K562 (cell line): ENCODE data around the gene WTAP. TPM values are rescaled to one million over a fixed set of nuclear protein-coding genes. Genes with fewer than 3 reads are reported as not detected.
A peak's percentile ranks its signal among the peaks of the same experiment; 100 is the strongest.

ENCODE experiments used
- BCLAF1 ChIP-seq, 2 experiments: fragments of 450-650 bp in 1 of 2; IDR thresholded peaks; 2 replicates each; pipeline ENCODE4 v1.6.1; 2011 to 2017; ENCODE audit warnings: low read depth in 2 of 2, antibody characterized with exemption in 1 of 2, borderline replicate concordance in 1 of 2, low read length in 1 of 2, mild to moderate bottlenecking in 1 of 2, mixed read lengths in 1 of 2; ENCODE audit not compliant: control insufficient read depth in 1 of 2
- CREBBP ChIP-seq: IDR thresholded peaks from one replicate; pipeline ENCODE4 v1.6.1; 2012; ENCODE audit warnings: low read depth, mild to moderate bottlenecking, control low read depth, inconsistent platforms, low read length
- DACH1 ChIP-seq: fragments of 450-650 bp; IDR thresholded peaks from 2 replicates; pipeline ENCODE4 v1.6.1; 2018; ENCODE audit not compliant: partially characterized antibody
- E2F3 ChIP-seq: fragments of 250-450 bp; sonication (Bioruptor Pico); IDR thresholded peaks from 2 replicates; pipeline ENCODE4 v1.4.0; 2020; ENCODE audit warnings: mild to moderate bottlenecking
- GABPA ChIP-seq: fragments of 200-800 bp; sonication (Bioruptor generic); conservative IDR thresholded peaks from 2 replicates; pipeline ENCODE4 v1.6.1; 2016; ENCODE audit warnings: low read depth, missing genetic modification characterization, missing compliant biosample characterization
- MECOM ChIP-seq: fragments of 250-450 bp; sonication (Bioruptor Pico); IDR thresholded peaks from 2 replicates; pipeline ENCODE4 v1.8.0; 2022; ENCODE audit warnings: inconsistent platforms
- PHB2 ChIP-seq: fragments of 450-650 bp; IDR thresholded peaks from 2 replicates; pipeline ENCODE4 v1.6.1; 2017; ENCODE audit warnings: low read depth
- STAG1 ChIP-seq: sonication (generic); formaldehyde crosslinking; IDR thresholded peaks from 2 replicates; pipeline ENCODE4 v1.5.0; 2020; ENCODE audit warnings: missing genetic modification reagents, borderline replicate concordance
- TCF7L2 ChIP-seq: fragments of 150-350 bp; IDR thresholded peaks from 2 replicates; pipeline ENCODE4 v1.6.1; 2016; ENCODE audit warnings: low read depth, mild to moderate bottlenecking, low read length, moderate library complexity
- XRCC3 ChIP-seq: fragments of 450-650 bp; IDR thresholded peaks from 2 replicates; pipeline ENCODE4 v1.6.1; 2017; ENCODE audit warnings: mild to moderate bottlenecking, moderate library complexity
- ZNF124 ChIP-seq: sonication (generic); formaldehyde crosslinking; IDR thresholded peaks from 2 replicates; pipeline ENCODE4 v1.8.1; 2022; ENCODE audit warnings: missing genetic modification reagents
- ZNF512 ChIP-seq: IDR thresholded peaks from 2 replicates; pipeline ENCODE4 v1.6.1; 2016; ENCODE audit warnings: missing genetic modification characterization, missing compliant biosample characterization
- ZNF695 ChIP-seq: fragments of 450-650 bp; formaldehyde crosslinking; IDR thresholded peaks from 2 replicates; pipeline ENCODE4 v1.4.0; 2020; ENCODE audit warnings: mild to moderate bottlenecking, moderate library complexity
- polyA plus RNA-seq, 8 experiments: library from polyadenylated mRNA; depleted of rRNA in 4 of 8; stranded (reverse) in 5 of 8; unstranded in 3 of 8; fragments of >200 nt; fragmentation: Nextera tagmentation in 2 of 8; fragmentation: Illumina TruSeq in 1 of 8; extraction: Ambion mirVana in 2 of 8; extraction: Trizol in 1 of 8; gene quantifications; 2 replicates each; pipeline versions ENCODE4 v1.2.1 to v1.2.3, GENCODE V29; 2011 to 2014; ENCODE audit warnings: inconsistent platforms in 1 of 8, missing spikeins in 1 of 8
- total RNA-seq, 7 experiments: library from RNA; depleted of rRNA in 6 of 7; stranded (reverse); fragments of >200 nt in 6 of 7; fragmentation: Illumina TruSeq in 2 of 7; extraction: Trizol in 2 of 7; gene quantifications; 2 replicates each; pipeline versions ENCODE4 v1.2.1 to v1.2.3, GENCODE V29; 2011 to 2021; ENCODE audit warnings: low replicate concordance in 1 of 7
- TF ChIP-seq, protein P1 (sequence below), 2 experiments: fragments of 450-650 bp; IDR thresholded peaks; 2 replicates each; pipeline ENCODE4 v1.6.1; 2016; ENCODE audit warnings: mild to moderate bottlenecking in 2 of 2, borderline replicate concordance in 1 of 2, low read depth in 1 of 2, moderate library complexity in 1 of 2

Gene WTAP
- total and polyA plus RNA-seq, 9 of the 15 experiments (the other 6 are each of a cell fraction or from before 2014, with no cell fraction given): 52.4 to 156 (median 110) TPM

GRCh38 chr6:159726918-159727716 is at the start of gene WTAP (continued):
- TF ChIP-seq, protein P1, sequence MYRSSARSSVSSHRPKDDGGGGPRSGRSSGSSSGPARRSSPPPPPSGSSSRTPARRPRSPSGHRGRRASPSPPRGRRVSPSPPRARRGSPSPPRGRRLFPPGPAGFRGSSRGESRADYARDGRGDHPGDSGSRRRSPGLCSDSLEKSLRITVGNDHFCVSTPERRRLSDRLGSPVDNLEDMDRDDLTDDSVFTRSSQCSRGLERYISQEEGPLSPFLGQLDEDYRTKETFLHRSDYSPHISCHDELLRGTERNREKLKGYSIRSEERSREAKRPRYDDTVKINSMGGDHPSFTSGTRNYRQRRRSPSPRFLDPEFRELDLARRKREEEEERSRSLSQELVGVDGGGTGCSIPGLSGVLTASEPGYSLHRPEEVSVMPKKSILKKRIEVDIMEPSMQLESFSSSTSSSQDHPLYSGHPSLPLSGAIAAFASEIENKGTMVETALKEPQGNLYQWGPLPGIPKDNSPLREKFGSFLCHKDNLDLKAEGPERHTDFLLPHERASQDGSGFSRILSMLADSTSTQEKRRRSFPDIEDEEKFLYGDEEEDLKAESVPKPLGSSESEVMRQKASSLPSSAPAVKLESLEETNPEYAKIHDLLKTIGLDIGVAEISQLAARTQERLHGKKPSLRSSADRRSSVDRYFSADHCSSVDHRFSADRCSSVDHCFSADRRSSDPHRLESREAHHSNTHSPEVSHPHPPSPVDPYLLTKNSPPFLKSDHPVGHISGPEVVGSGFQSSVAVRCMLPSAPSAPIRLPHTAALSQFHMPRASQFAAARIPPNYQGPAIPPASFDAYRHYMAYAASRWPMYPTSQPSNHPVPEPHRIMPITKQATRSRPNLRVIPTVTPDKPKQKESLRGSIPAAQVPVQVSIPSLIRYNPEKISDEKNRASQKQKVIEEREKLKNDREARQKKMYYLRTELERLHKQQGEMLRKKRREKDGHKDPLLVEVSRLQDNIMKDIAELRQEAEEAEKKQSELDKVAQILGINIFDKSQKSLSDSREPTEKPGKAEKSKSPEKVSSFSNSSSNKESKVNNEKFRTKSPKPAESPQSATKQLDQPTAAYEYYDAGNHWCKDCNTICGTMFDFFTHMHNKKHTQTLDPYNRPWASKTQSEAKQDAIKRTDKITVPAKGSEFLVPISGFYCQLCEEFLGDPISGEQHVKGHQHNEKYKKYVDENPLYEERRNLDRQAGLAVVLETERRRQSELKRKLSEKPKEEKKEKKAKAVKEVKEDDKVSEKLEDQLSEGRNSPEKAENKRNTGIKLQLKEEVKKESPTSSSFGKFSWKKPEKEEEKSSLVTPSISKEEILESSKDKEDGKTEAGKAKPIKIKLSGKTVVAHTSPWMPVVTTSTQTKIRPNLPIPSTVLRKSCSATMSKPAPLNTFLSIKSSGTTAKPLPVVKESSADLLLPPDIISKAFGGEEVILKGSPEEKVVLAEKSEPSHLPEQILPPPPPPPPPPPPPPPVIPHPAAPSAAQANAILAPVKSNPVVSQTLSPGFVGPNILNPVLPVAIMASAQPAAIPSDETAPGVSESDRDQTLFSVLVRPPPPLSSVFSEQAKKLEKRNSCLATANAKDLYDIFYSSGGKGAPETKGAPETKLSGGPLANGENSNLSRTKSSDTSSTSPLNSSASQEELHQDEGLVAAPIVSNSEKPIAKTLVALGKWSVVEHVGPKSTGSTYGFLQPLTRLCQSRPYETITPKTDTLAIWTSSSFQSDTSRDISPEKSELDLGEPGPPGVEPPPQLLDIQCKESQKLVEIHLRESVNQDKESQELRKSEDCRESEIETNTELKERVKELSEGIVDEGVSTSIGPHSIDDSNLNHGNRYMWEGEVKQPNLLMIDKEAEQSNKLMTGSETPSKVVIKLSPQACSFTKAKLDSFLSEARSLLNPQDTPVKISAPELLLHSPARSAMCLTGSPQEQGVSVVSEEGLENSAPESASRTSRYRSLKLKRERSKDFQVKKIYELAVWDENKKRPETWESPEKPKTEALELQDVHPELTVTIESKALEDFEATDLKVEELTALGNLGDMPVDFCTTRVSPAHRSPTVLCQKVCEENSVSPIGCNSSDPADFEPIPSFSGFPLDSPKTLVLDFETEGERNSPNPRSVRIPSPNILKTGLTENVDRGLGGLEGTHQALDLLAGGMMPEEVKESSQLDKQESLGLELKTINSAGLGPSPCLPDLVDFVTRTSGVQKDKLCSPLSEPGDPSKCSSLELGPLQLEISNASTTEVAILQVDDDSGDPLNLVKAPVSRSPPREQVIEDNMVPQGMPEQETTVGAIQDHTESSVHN (IDR thresholded peaks at IDR 0.05; ENCODE audit: borderline replicate concordance in 1 of 2, low read depth in 1 of 2): no peak
- no peak for TF ChIP-seq STAG1
- TF ChIP-seq TCF7L2: no peak
- TF ChIP-seq BCLAF1 (IDR thresholded peaks at IDR 0.05; ENCODE audit: borderline replicate concordance in 1 of 2, control insufficient read depth in 1 of 2, low read depth in 2 of 2, low read length in 1 of 2): peak in 1 of 2 experiments; percentile 47; a peak in 1 of 4 replicates
- TF ChIP-seq ZNF124 (CRISPR knock-in tag): no peak
- TF ChIP-seq MECOM: peak; percentile 75; the same call in 1 of the 2 replicates
- TF ChIP-seq ZNF512 (tag): no peak
- no peak for TF ChIP-seq ZNF695 (CRISPR knock-in tag)
- TF ChIP-seq E2F3: peak; percentile 55; the same call in 1 of the 2 replicates
- TF ChIP-seq XRCC3: no peak
- TF ChIP-seq DACH1: peak; percentile 45
- no peak for TF ChIP-seq CREBBP
- TF ChIP-seq PHB2: no peak
- TF ChIP-seq GABPA (tag): peak; percentile 71
